SK-N-SH treated with all-trans-retinoic acid at 6 μM for 48 hours (cell line): Measurements from ENCODE around the gene ACKR3.

Experiments used
- ATAC-seq: fragments of 200-7000 bp; cut with Tn5 transposase; 3 replicates; pipeline ENCODE4 v1.9.1; 2020; ENCODE audit warnings: mild to moderate bottlenecking, moderate library complexity
- ARNTL ChIP-seq: fragments of 450-650 bp; formaldehyde crosslinking; IDR thresholded peaks from 2 replicates; pipeline ENCODE4 v1.5.0; 2020; ENCODE audit warnings: low read depth, mild to moderate bottlenecking, moderate library complexity, borderline replicate concordance
- BACH2 ChIP-seq: fragments of 250-450 bp; sonication (Bioruptor Pico); IDR thresholded peaks from 2 replicates; pipeline ENCODE4 v1.9.0; 2021; ENCODE audit warnings: mild to moderate bottlenecking, borderline replicate concordance
- CREB5 ChIP-seq: fragments of 250-450 bp; sonication (Bioruptor Pico); IDR thresholded peaks from 2 replicates; pipeline ENCODE4 v1.5.1; 2020; ENCODE audit warnings: low read depth, mild to moderate bottlenecking, moderate library complexity
- ESRRG ChIP-seq: fragments of 250-450 bp; sonication (Bioruptor Pico); IDR thresholded peaks from 2 replicates; pipeline ENCODE4 v1.6.1; 2021; ENCODE audit warnings: mild to moderate bottlenecking
- GLIS3 ChIP-seq: fragments of 250-450 bp; sonication (Bioruptor Pico); IDR thresholded peaks from 2 replicates; pipeline ENCODE4 v1.5.0; 2020; ENCODE audit warnings: mild to moderate bottlenecking, moderate library complexity
- ISL1 ChIP-seq: fragments of 250-450 bp; sonication (Bioruptor Pico); IDR thresholded peaks from 2 replicates; pipeline ENCODE4 v2.1.2; 2022; ENCODE audit warnings: mild to moderate bottlenecking, moderate library complexity
- OSR1 ChIP-seq: fragments of 250-450 bp; sonication (Bioruptor Pico); IDR thresholded peaks from 2 replicates; pipeline ENCODE4 v1.8.0; 2022; ENCODE audit warnings: moderate library complexity, mild to moderate bottlenecking, inconsistent platforms
- PPARA ChIP-seq: fragments of 250-450 bp; sonication (Bioruptor Pico); IDR thresholded peaks from 2 replicates; pipeline ENCODE4 v1.5.0; 2020; ENCODE audit warnings: mild to moderate bottlenecking, borderline replicate concordance
- RARB ChIP-seq: fragments of 250-450 bp; sonication (Bioruptor Pico); IDR thresholded peaks from 2 replicates; pipeline ENCODE4 v1.8.0; 2021; ENCODE audit warnings: mild to moderate bottlenecking, moderate library complexity
- SNAI2 ChIP-seq: fragments of 250-450 bp; sonication (Bioruptor Pico); IDR thresholded peaks from 2 replicates; pipeline ENCODE4 v1.5.0; 2020; ENCODE audit warnings: mild to moderate bottlenecking, moderate library complexity
- TSHZ2 ChIP-seq: fragments of 250-450 bp; sonication (Bioruptor Pico); IDR thresholded peaks from 2 replicates; pipeline ENCODE4 v1.5.0; 2020; ENCODE audit warnings: mild to moderate bottlenecking, moderate library complexity
- ZC3H10 ChIP-seq: fragments of 250-450 bp; sonication (Bioruptor Pico); IDR thresholded peaks from 2 replicates; pipeline ENCODE4 v1.5.1; 2021; ENCODE audit warnings: mild to moderate bottlenecking, moderate library complexity
- ZFP3 ChIP-seq: fragments of 250-450 bp; sonication (Bioruptor Pico); IDR thresholded peaks from 2 replicates; pipeline ENCODE4 v1.5.0; 2020; ENCODE audit warnings: mild to moderate bottlenecking, moderate library complexity
- ZFP30 ChIP-seq: fragments of 450-650 bp; formaldehyde crosslinking; IDR thresholded peaks from 2 replicates; pipeline ENCODE4 v1.5.0; 2022; ENCODE audit warnings: mild to moderate bottlenecking, moderate library complexity
- ZNF70 ChIP-seq: fragments of 450-650 bp; formaldehyde crosslinking; IDR thresholded peaks from 2 replicates; pipeline ENCODE4 v1.5.0; 2020; ENCODE audit warnings: mild to moderate bottlenecking, moderate library complexity
- ZNF8 ChIP-seq: fragments of 450-650 bp; formaldehyde crosslinking; IDR thresholded peaks from 2 replicates; pipeline ENCODE4 v1.5.0; 2020; ENCODE audit warnings: mild to moderate bottlenecking, moderate library complexity
- TF ChIP-seq, protein P1 (sequence below): fragments of 250-450 bp; sonication (Bioruptor Pico); IDR thresholded peaks from 2 replicates; pipeline ENCODE4 v1.5.1; 2021; ENCODE audit warnings: mild to moderate bottlenecking, moderate library complexity
- TF ChIP-seq, protein P2 (sequence below): fragments of 250-450 bp; sonication (Bioruptor Pico); IDR thresholded peaks from 2 replicates; pipeline ENCODE4 v1.8.0; 2021; ENCODE audit warnings: low read depth, mild to moderate bottlenecking, moderate library complexity, borderline replicate concordance
- TF ChIP-seq, protein P3 (sequence below): fragments of 250-450 bp; sonication (Bioruptor Pico); IDR thresholded peaks from 2 replicates; pipeline ENCODE4 v1.8.0; 2020; ENCODE audit warnings: mild to moderate bottlenecking, moderate library complexity, borderline replicate concordance

Gene ACKR3

DNA sequence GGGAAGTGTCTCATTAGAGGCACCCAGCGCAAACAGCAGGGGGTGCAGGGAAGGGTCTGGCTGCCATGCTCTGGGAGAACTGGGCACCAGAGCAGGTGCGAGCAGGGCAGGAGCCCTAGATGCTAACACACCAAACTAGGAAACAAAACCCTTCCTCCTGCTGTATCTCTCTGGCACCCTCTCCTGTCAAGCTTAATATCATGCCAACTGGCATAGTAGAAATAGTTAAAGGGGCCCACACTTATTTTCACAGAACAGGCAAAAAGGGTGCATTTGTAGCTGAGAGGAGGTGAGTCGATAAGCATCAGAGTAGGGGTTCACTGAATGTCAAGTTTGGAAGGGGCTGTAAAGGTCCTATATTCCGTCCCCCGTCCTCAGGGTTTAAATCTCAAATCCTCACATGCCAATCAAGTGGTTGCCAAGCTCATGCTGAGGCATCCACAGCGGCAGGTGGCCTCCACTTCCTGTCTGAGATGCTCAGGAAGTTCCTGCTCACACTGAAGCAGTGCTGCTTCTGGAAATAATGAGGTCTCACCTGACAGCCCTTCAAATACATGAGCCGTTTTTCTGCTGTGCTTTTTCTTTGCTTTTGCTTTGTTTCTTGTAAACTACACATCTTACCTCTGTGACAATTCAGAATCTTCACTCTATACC lies 14.9 kb upstream of the ACKR3 start:
- ATAC-seq, result no peak
- TF ChIP-seq GLIS3, result no peak
- TF ChIP-seq ZNF70 (CRISPR knock-in tag), result no peak
- no peak for TF ChIP-seq OSR1 (CRISPR knock-in tag)
- no peak for TF ChIP-seq TSHZ2 (CRISPR knock-in tag)
- TF ChIP-seq PPARA (CRISPR knock-in tag), result no peak
- TF ChIP-seq ESRRG (CRISPR knock-in tag), result no peak
- no peak for TF ChIP-seq ZFP3 (CRISPR knock-in tag)
- TF ChIP-seq CREB5, result no peak

DNA sequence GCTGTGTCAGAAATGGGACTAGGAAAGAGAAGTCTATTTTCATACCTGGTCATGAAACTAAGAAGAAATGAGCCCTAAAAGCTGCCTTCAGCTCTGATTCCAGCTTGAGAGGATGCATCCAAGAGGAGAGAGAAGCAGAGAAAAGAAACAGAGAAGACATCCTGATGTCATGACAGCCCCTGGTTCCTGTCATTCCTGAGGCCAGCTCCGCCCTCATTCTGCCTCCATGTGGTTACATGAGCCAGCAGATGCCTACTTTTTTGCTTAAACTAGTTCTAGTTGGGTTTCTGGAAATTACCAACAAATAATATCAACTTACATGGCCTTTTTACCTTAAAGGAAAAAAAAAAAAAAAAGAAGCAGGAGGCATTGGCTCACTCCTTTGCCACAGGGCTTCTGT lies 14.1 kb upstream of the ACKR3 start:
- no peak for ATAC-seq
- TF ChIP-seq, protein P1, sequence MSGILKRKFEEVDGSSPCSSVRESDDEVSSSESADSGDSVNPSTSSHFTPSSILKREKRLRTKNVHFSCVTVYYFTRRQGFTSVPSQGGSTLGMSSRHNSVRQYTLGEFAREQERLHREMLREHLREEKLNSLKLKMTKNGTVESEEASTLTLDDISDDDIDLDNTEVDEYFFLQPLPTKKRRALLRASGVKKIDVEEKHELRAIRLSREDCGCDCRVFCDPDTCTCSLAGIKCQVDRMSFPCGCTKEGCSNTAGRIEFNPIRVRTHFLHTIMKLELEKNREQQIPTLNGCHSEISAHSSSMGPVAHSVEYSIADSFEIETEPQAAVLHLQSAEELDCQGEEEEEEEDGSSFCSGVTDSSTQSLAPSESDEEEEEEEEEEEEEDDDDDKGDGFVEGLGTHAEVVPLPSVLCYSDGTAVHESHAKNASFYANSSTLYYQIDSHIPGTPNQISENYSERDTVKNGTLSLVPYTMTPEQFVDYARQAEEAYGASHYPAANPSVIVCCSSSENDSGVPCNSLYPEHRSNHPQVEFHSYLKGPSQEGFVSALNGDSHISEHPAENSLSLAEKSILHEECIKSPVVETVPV, result no peak
- no peak for TF ChIP-seq GLIS3

DNA sequence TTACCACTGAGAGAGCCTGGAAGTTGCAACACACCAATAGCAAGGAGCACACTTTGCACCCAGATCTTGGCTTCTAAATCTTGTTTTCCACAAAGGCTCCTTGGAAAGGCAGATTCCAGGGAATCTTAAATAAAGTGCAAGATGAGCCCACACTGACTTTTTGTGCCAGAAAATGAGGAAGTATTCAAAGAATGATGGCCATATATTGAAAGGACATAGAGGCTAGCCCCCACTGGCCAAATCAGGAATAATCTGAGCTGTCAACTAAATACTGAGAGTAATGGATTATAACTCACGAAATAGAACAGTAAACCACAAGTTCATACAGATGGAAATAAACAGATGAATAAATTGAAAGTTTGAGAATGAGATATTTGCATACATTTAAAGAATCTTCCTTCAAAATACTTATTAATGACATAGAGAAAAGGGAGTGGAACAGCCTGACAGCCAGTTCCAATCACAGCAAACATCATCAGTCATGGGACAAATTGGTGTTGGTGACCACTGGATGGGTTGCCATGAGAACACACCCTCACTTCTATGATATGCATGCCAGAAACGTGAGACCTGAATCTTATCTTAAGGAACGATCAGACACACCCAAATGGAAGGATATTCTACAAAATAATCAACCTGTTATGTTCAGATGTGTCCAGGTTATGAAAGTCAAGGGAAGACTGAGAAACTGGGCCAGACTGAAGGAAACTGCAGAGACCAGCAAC lies 12.2 kb upstream of the ACKR3 start:
- TF ChIP-seq ESRRG (CRISPR knock-in tag) (no peak), ZNF70 (CRISPR knock-in tag) (no peak), ZFP30 (CRISPR knock-in tag) (no peak), ISL1 (CRISPR knock-in tag) (no peak), OSR1 (CRISPR knock-in tag) (no peak), BACH2 (CRISPR knock-in tag) (no peak), ZC3H10 (no peak), ZNF8 (CRISPR knock-in tag) (no peak), GLIS3 (no peak)
- TF ChIP-seq, protein P2, sequence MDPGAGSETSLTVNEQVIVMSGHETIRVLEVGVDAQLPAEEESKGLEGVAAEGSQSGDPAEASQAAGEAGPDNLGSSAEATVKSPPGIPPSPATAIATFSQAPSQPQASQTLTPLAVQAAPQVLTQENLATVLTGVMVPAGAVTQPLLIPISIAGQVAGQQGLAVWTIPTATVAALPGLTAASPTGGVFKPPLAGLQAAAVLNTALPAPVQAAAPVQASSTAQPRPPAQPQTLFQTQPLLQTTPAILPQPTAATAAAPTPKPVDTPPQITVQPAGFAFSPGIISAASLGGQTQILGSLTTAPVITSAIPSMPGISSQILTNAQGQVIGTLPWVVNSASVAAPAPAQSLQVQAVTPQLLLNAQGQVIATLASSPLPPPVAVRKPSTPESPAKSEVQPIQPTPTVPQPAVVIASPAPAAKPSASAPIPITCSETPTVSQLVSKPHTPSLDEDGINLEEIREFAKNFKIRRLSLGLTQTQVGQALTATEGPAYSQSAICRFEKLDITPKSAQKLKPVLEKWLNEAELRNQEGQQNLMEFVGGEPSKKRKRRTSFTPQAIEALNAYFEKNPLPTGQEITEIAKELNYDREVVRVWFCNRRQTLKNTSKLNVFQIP (CRISPR knock-in tag), result no peak
- TF ChIP-seq, protein P3, sequence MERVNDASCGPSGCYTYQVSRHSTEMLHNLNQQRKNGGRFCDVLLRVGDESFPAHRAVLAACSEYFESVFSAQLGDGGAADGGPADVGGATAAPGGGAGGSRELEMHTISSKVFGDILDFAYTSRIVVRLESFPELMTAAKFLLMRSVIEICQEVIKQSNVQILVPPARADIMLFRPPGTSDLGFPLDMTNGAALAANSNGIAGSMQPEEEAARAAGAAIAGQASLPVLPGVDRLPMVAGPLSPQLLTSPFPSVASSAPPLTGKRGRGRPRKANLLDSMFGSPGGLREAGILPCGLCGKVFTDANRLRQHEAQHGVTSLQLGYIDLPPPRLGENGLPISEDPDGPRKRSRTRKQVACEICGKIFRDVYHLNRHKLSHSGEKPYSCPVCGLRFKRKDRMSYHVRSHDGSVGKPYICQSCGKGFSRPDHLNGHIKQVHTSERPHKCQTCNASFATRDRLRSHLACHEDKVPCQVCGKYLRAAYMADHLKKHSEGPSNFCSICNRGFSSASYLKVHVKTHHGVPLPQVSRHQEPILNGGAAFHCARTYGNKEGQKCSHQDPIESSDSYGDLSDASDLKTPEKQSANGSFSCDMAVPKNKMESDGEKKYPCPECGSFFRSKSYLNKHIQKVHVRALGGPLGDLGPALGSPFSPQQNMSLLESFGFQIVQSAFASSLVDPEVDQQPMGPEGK, result no peak
- no peak for ATAC-seq

- ATAC-seq, result no peak
- TF ChIP-seq TSHZ2 (CRISPR knock-in tag) (no peak), SNAI2 (no peak), ZFP30 (CRISPR knock-in tag) (no peak), ZNF70 (CRISPR knock-in tag) (no peak), ARNTL (CRISPR knock-in tag) (no peak), ESRRG (CRISPR knock-in tag) (no peak), ISL1 (CRISPR knock-in tag) (no peak), ZNF8 (CRISPR knock-in tag) (no peak), RARB (CRISPR knock-in tag) (no peak), PPARA (CRISPR knock-in tag) (no peak), GLIS3 (no peak)
- TF ChIP-seq, protein P2 (CRISPR knock-in tag), result no peak
Observed at GRCh38 chr2:236558036-236558435, 11.6 kb upstream of the ACKR3 start.
